Pancreas (tissue), 10 donors: ENCODE data around the gene DNAH1. TPM values are rescaled to one million over a fixed set of nuclear protein-coding genes. Genes with fewer than 3 reads are reported as not detected.

ENCODE experiments used
- ATAC-seq, 4 donors: fragments of 200-7000 bp; cut with Tn5 transposase; one replicate each; pipeline versions ENCODE4 v1.8.0 to v1.9.1; 2020; ENCODE audit warnings: mild to moderate bottlenecking in 4 of 4, moderate library complexity in 4 of 4
- DNase-seq, 6 donors: peaks; one replicate each; pipeline ENCODE4 v3.0.0-alpha.2; 2020
- FAIRE-seq: peaks from 2 replicates; lab custom pipeline; 2012; peaks lifted over from hg19 to GRCh38; lab: Jason Lieb, UNC
- H3K27ac ChIP-seq, 4 donors: fragments of 200-600 bp; sonication (generic); 1 replicate in 3 of 4; 2 replicates in 1 of 4; pipeline versions ENCODE4 v1.5.0 to v1.8.0; 2020
- H3K27me3 ChIP-seq, 4 donors: fragments of 200-600 bp; one replicate each; pipeline ENCODE4 v1.8.0; 2021
- H3K36me3 ChIP-seq, 3 donors: fragments of 200-600 bp; sonication (generic) in 1 of 3; one replicate each; pipeline versions ENCODE4 v1.5.0 to v1.8.0; 2020 to 2021
- H3K4me1 ChIP-seq, 3 donors: fragments of 200-600 bp; one replicate each; pipeline ENCODE4 v1.8.0; 2021
- H3K4me3 ChIP-seq, 4 donors: fragments of 200-600 bp; sonication (generic) in 2 of 4; one replicate each; pipeline versions ENCODE4 v1.5.0 to v1.8.0; 2020 to 2021
- H3K9me3 ChIP-seq, 4 donors: fragments of 200-600 bp; one replicate each; pipeline ENCODE4 v1.8.0; 2021
- WGBS, 2 donors: extraction: QIAGEN DNeasy Blood & Tissue Kit; methylation state at CpG; one replicate each; pipeline ENCODE4 v1.1.7; 2013; 5-methylcytosine and 5-hydroxymethylcytosine counted together
- intact Hi-C, 3 donors: fragments of 100-400 bp; cut with DNase I; formaldehyde crosslinking; loops; one replicate each; pipeline versions ENCODE4 v1.11.1 to v1.14.2; 2022
- polyA plus RNA-seq, 2 donors: library from polyadenylated mRNA; stranded (reverse); fragments of 200-250 nt; gene quantifications; one replicate each; pipeline ENCODE4 v1.2.3, GENCODE V29; 2013
- total RNA-seq, 6 donors: library from RNA; stranded (reverse); fragmentation: NEBNext Ultra II Directional in 4 of 6; extraction: Animal tissue kit (Norgen Biotek cat#: 25700) in 4 of 6; gene quantifications; one replicate each; pipeline versions ENCODE4 v1.2.1 to v1.2.4, GENCODE V29; 2021 to 2023
- TF ChIP-seq, protein P1 (sequence below), 4 donors: fragments of 200-600 bp; sonication (generic) in 3 of 4; IDR thresholded peaks; one replicate each; pipeline versions ENCODE4 v1.5.0 to v1.8.0; 2021; ENCODE audit warnings: antibody characterized with exemption in 4 of 4
- donor health status: healthy with polysubstance abuse.
- donor health status: DM: no; HTN: no; CAD: no; lungs with moderate emphysema.
- donor health status: DM: no; HTN: no; CAD: no.
- donor health status: control.
- donor health status: control.
- donor health status: Bipolar disorder and iron deficiency.
- donor health status: DM: yes; HTN: yes; CAD: no.
- donor health status: DM: no; HTN: no; CAD: no.
- donor health status: DM: no; HTN: no; CAD: no.
- donor health status: DM: yes; HTN: yes; CAD: no.

The DNAH1 gene
- total and polyA plus RNA-seq, 8 donors = 2.9 to 11.4 (median 4.6) TPM

GRCh38 chr3:52444860-52445793 lies 129.0 kb downstream of the DNAH1 start, which contains the start of gene SEMA3G:
Gene SEMA3G (minus strand): TSS chr3:52445103. CDS start chr3:52445027, 76 bp downstream.
- Histone ChIP-seq H3K4me1 (peaks cover 0 to 9% (median 6%) of the 10 kb centered on the region in 3 donors), H3K9me3 (no peaks in the 10 kb centered on the region), H3K27me3 (no peaks in the 10 kb centered on the region), H3K27ac (no peak within 1 kb of the TSS), H3K36me3 (no peaks in the 10 kb centered on the region), H3K4me3 (peak within 1 kb of the TSS in 1 of 4 donors; percentile 20)
- peak; percentile 84 to 96 (median 87) for DNase-seq
- ATAC-seq = peak; percentile 90 to 95 (median 92)
- FAIRE-seq = no peak
- 20 to 26% methylated on average over 18 to 19 of the region's 19 CpGs for WGBS, 2 donors
- intact Hi-C loops = no loop called here
- TF ChIP-seq, protein P1, sequence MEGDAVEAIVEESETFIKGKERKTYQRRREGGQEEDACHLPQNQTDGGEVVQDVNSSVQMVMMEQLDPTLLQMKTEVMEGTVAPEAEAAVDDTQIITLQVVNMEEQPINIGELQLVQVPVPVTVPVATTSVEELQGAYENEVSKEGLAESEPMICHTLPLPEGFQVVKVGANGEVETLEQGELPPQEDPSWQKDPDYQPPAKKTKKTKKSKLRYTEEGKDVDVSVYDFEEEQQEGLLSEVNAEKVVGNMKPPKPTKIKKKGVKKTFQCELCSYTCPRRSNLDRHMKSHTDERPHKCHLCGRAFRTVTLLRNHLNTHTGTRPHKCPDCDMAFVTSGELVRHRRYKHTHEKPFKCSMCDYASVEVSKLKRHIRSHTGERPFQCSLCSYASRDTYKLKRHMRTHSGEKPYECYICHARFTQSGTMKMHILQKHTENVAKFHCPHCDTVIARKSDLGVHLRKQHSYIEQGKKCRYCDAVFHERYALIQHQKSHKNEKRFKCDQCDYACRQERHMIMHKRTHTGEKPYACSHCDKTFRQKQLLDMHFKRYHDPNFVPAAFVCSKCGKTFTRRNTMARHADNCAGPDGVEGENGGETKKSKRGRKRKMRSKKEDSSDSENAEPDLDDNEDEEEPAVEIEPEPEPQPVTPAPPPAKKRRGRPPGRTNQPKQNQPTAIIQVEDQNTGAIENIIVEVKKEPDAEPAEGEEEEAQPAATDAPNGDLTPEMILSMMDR (IDR thresholded peaks at IDR 0.05) = peak; percentile 56 to 79 (median 67)

DNA sequence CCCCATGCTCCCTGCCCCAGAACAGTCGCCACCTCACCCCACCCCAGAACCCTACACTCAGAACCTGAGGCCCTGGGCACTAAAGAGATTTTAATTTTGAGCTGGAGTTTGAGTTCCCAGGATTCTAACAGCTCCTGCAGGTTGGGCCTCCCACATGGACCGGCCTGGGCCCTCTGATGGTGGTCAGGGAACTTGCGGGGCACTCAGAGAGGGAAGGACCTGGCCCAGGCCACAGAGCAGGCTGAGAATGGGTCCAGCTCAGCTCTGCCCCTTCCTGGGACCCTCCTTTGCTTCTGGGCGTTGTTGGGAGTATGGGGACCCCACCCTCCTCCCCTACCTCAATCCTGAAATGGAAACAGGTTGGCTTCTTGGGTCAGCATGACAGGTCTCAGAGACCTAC lies 129.9 kb downstream of the DNAH1 start:
- Histone ChIP-seq H3K36me3 (no peaks in the 10 kb centered on the region), H3K4me1 (peaks cover 0 to 14% (median 12%) of the 10 kb centered on the region in 3 donors), H3K9me3 (no peaks in the 10 kb centered on the region), H3K27ac (no peak overlapping the region), H3K27me3 (no peaks in the 10 kb centered on the region), H3K4me3 (no peak overlapping the region)
- WGBS, 2 donors = 91 to 97% methylated on average over 4 of the region's 4 CpGs
- DNase-seq (no peak), FAIRE-seq (no peak), ATAC-seq (no peak)
- TF ChIP-seq, protein P1 (IDR thresholded peaks at IDR 0.05) = no peak
- intact Hi-C loops = no loop called here

- ATAC-seq (peak in 3 of 4 donors; percentile 38 to 52 (median 48)), DNase-seq (peak in 3 of 6 donors; percentile 57 to 75 (median 61)), FAIRE-seq (no peak)
- H3K4me1 ChIP-seq = peaks cover 0 to 14% (median 12%) of the 10 kb centered on the region in 3 donors
- WGBS, 2 donors = 39 to 40% methylated on average over 13 of the region's 13 CpGs
- H3K4me3 ChIP-seq = no peak overlapping the region
- H3K27ac ChIP-seq = no peak overlapping the region
- no peaks in the 10 kb centered on the region for H3K9me3 ChIP-seq
- intact Hi-C loops = no loop called here
- H3K27me3 ChIP-seq = no peaks in the 10 kb centered on the region
- no peaks in the 10 kb centered on the region for H3K36me3 ChIP-seq
- TF ChIP-seq, protein P1 (IDR thresholded peaks at IDR 0.05) = peak; percentile 93 to 99 (median 97)
Observed at GRCh38 chr3:52446631-52447511, 130.8 kb downstream of the DNAH1 start.

GRCh38 chr3:52447512-52448355 lies 131.6 kb downstream of the DNAH1 start:
- DNase-seq = no peak
- H3K27me3 ChIP-seq = no peaks in the 10 kb centered on the region
- WGBS, 2 donors = 62 to 71% methylated on average over 12 of the region's 12 CpGs
- no peaks in the 10 kb centered on the region for H3K9me3 ChIP-seq
- H3K4me1 ChIP-seq = peaks cover 0 to 14% (median 12%) of the 10 kb centered on the region in 3 donors
- H3K36me3 ChIP-seq = no peaks in the 10 kb centered on the region
- H3K4me3 ChIP-seq = no peak overlapping the region
- no peak for ATAC-seq
- no peak for FAIRE-seq
- TF ChIP-seq, protein P1 (IDR thresholded peaks at IDR 0.05) = no peak
- intact Hi-C loops = no loop called here
- H3K27ac ChIP-seq = no peak overlapping the region
